Measurements from ENCODE around the gene D2HGDH. TPM values are rescaled to one million over a fixed set of nuclear protein-coding genes. Genes with fewer than 3 reads are reported as not detected.
A peak's percentile ranks its signal among the peaks of the same experiment; 100 is the strongest.

D2HGDH gene
- total and polyA plus RNA-seq, 10 of the 15 experiments (the other 5 are each of a cell fraction or from before 2014, with no cell fraction given): 0.52 to 32.1 (median 11.0) TPM

GRCh38 chr2:241701399-241702154, 32.9 kb upstream of the D2HGDH start, which contains the start of gene ING5 (continued):
- TF ChIP-seq, protein P1, sequence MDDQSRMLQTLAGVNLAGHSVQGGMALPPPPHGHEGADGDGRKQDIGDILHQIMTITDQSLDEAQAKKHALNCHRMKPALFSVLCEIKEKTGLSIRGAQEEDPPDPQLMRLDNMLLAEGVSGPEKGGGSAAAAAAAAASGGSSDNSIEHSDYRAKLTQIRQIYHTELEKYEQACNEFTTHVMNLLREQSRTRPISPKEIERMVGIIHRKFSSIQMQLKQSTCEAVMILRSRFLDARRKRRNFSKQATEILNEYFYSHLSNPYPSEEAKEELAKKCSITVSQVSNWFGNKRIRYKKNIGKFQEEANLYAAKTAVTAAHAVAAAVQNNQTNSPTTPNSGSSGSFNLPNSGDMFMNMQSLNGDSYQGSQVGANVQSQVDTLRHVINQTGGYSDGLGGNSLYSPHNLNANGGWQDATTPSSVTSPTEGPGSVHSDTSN (IDR thresholded peaks at IDR 0.05; ENCODE audit: insufficient replicate concordance, low read depth, low read length): no peak
- TF ChIP-seq, protein P2, sequence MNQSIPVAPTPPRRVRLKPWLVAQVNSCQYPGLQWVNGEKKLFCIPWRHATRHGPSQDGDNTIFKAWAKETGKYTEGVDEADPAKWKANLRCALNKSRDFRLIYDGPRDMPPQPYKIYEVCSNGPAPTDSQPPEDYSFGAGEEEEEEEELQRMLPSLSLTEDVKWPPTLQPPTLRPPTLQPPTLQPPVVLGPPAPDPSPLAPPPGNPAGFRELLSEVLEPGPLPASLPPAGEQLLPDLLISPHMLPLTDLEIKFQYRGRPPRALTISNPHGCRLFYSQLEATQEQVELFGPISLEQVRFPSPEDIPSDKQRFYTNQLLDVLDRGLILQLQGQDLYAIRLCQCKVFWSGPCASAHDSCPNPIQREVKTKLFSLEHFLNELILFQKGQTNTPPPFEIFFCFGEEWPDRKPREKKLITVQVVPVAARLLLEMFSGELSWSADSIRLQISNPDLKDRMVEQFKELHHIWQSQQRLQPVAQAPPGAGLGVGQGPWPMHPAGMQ (IDR thresholded peaks at IDR 0.05; ENCODE audit: borderline replicate concordance): no peak

- in situ Hi-C loops (cut with MboI): loop anchor here (5.0 kb wide), 1 partner anchor 175 kb away; no protein-coding TSS in a partner anchor
- Histone ChIP-seq H3K79me2 (ENCODE audit: control insufficient read depth, insufficient read depth, low read length) (peaks cover 14% of the 10 kb centered on the region), H3K27ac (ENCODE audit: control insufficient read depth, insufficient read depth) (peak overlapping the region; percentile 89), H3K9me3 (replicated peaks; ENCODE audit: control insufficient read depth, insufficient read depth, low read length) (peaks cover 4% of the 10 kb centered on the region; the same call in 1 of the 3 replicates), H3K36me3 (ENCODE audit: control insufficient read depth in 2 of 2, insufficient read depth in 2 of 2, low read length in 1 of 2) (peaks cover 5 to 8% of the 10 kb centered on the region in 2 experiments; a peak in 3 of 4 replicates), H3K9ac (ENCODE audit: control insufficient read depth, insufficient read depth, low read length) (peak overlapping the region; percentile 83), H2AFZ (ENCODE audit: control insufficient read depth, low read depth, low read length) (peak overlapping the region; percentile 71), H3K4me2 (ENCODE audit: control insufficient read depth, insufficient read depth) (peak overlapping the region; percentile 96), H4K20me1 (ENCODE audit: control insufficient read depth, insufficient read depth) (no peaks in the 10 kb centered on the region), H3K4me1 (ENCODE audit: control insufficient read depth, insufficient read depth, low read length) (0 out of 2 replicates have a peak, but pooled peaks cover 6% of the 10 kb centered on the region), H3K27me3 (replicated peaks in 1 of 2; ENCODE audit: control insufficient read depth in 2 of 2, insufficient read depth in 2 of 2, low read length in 1 of 2) (no peaks in the 10 kb centered on the region), H3K4me3 (peak overlapping the region; percentile 95)
- POLR2A ChIA-PET: interaction anchor here (0.6 to 2.6 kb wide), 9 partner anchors 14 to 381 kb away, joined by 3 to 19 read pairs (median 3); partner anchors contain the start of genes D2HGDH, DTYMK and PDCD1
- intact Hi-C loops (cut with micrococcal nuclease; ENCODE audit: unreplicated experiment): loop anchor here (2.0 kb wide), 1 partner anchor 30 kb away; no protein-coding TSS in a partner anchor
- no TSS peak for BruUV-seq (replicated peaks)
- ATAC-seq: peak; percentile 87
- peak; percentile 37 for DNase-seq (ENCODE audit: low read depth, low spot score)
- RAD21 ChIA-PET (ENCODE audit: unreplicated experiment): interaction anchor here (0.6 to 2.9 kb wide), 9 partner anchors 16 to 392 kb away, joined by 3 to 18 read pairs (median 5); partner anchors contain the start of genes D2HGDH and DTYMK
- peak; percentile 35 for FAIRE-seq
- WGBS (ENCODE audit: insufficient coverage, insufficient replicate concordance, low lambda C conversion rate, missing lambda C conversion rate): 3% methylated on average over 38 of the region's 98 CpGs
- SMC1A ChIA-PET (ENCODE audit: uncharacterized antibody, unreplicated experiment): interaction anchor here (0.6 to 1.9 kb wide), 6 partner anchors 14 to 175 kb away, joined by 3 to 9 read pairs (median 4); partner anchors contain the start of genes DTYMK and PDCD1
- CTCF ChIA-PET: interaction anchor here (0.7 to 3.5 kb wide), 9 partner anchors 10 to 177 kb away, joined by 3 to 18 read pairs (median 6); partner anchors contain the start of genes DTYMK and RTP5
- TF ChIP-seq NKRF (conservative IDR thresholded peaks at IDR 0.05) (peak; percentile 78), HDAC2 (IDR thresholded peaks at IDR 0.05) (no peak), ZNF207 (IDR thresholded peaks at IDR 0.05; ENCODE audit: borderline replicate concordance) (peak; percentile 86), HCFC1 (IDR thresholded peaks at IDR 0.05; ENCODE audit: low read length) (no peak), KDM1A (IDR thresholded peaks at IDR 0.05; ENCODE audit: borderline replicate concordance) (no peak), STAT1 (conservative IDR thresholded peaks at IDR 0.05) (no peak), FOS (IDR thresholded peaks at IDR 0.05; ENCODE audit: borderline replicate concordance, extremely low read depth, insufficient read length) (no peak), FOXK2 (IDR thresholded peaks at IDR 0.05) (no peak), SIX5 (IDR thresholded peaks at IDR 0.05; ENCODE audit: low read depth, low read length, severe bottlenecking) (no peak), MXI1 (IDR thresholded peaks at IDR 0.05; ENCODE audit: low read depth, low read length) (peak; percentile 74), GABPA (IDR thresholded peaks at IDR 0.05; ENCODE audit: low read depth) (no peak), GATAD2B (conservative IDR thresholded peaks at IDR 0.05; ENCODE audit: low read depth) (peak; percentile 92), MEF2B (IDR thresholded peaks at IDR 0.05; ENCODE audit: partially characterized antibody, poor library complexity, severe bottlenecking) (peak; percentile 27)
Measured at GRCh38 chr2:241702155-241703031, 32.0 kb upstream of the D2HGDH start.
